DMS53 treated with DMSO at 0.1 percent for 48 hours (cell line): ENCODE data around the gene LGALS4.
"Not testable (repeated sequence)": the region's sequence is repeated elsewhere in the genome, so short reads cannot be mapped to it uniquely, and the experiment has no call there.

Source experiments
- DNase-seq: peaks from one replicate; lab custom pipeline; 2025; ENCODE audit not compliant: unreplicated experiment; lab: John Stamatoyannopoulos, UW

LGALS4 gene

DNA sequence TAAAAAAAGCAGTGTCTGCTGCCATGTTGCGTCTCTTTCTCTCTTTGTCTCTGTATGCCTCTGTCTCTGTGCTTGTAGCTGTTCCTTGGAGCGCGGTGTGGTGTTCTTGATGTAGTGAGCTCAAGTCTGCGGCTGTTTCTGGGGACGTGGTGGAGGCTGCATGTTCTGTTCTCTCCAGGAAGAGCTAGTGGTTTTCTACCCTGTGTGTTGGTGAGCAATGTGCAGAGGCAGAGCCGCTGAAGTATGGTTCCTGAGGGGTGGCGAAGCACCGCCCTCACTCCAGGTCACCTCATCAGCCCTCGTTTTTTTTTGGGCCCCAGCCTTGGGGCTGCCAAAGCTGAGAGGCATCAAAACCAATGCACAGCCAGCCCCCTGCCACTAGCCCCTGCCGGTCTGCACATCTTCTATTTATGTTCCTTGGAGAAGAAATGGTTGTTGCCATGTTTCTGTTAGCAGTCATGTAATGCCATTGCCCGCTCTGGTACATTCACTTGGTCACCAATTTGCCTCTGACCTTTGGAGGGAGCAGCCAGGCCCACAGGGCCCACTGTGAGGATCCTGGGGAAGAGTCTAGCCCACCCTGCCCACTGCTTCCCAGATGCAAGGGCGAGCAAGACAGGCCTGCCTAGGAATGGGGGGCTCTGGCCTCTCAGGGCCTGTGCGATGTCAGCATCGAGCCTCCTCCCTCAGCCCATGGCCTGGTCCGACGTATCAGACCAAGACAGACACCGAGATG lies 29.9 kb upstream of the LGALS4 start:
- no peak for DNase-seq

DNA sequence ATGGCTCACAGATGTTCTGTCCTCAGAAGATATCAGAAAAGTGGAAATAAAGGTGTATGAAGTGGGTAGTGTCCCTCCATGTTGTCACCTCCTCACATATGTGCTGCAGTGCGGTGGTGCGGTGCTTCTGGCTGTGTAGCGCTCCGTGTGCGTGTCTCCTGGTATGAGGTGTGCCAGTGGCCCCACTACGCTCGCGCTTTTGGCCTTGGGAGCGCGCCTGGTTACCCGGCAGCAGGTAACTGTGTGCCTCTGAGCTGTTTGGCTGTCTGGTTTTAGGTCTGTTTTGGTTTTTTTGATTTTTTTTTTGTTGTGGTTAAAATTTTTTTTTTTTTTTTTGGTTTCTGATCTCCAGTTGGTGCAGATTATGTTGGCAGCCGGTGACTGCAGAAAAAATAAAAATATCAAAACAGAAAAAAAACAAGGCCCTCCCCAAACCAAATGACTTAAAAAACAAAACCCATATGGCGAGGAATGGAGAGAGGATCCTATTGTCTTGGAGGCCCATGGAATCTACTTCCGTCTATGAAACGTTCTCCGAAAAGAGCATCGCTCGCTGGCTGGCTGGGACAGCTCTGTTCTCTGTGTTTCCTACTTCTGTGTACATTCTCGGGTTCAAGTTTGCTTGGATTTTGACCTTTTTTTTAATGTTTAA lies 29.2 kb upstream of the LGALS4 start:
- DNase-seq: no peak

DNA sequence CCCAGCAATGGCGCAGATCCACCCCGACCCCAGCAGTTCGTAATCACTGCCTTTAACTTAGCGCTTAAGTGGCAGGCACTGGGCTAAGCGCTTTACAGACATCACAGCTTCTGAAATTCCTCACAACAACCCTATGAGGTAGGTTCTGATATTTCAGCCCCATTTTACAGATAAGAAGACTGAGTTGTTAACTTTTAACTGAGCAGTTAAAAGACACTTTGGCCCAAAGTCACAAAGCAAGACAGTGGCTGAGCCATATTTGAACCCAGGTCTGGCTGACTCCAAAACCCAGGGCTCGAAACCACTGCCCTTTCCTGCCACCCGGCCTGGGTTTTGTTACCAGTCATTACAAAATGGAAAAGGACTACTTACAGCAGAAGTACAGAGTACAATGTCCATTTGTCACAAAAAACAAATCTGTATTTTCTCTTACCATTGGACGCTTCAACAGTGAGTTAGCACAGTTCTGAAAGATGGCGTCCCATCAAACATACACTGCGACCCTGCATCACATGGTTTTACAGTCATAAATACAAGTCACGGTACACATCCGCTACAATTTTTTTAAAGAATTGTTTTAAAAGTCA lies 28.5 kb upstream of the LGALS4 start:
- no peak for DNase-seq

DNA sequence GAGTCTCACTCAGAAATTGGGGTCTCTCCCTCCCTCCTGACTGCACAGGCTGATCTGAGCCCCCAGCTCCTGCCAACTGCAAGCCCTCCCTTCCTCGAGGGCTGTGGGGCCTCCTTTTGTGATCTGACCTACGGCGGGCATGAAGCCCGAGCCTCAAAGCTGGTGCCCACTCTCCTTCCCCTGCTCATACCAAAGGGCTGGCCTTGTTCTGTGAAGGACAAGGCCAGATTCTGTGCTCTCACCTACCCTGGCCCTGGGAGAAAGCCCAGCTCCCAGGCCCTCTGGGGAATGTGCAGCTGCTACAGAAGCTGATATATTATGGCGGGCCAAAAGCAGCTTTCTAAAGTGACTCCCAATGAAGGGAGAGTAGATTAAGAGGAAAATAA lies 27.8 kb upstream of the LGALS4 start:
- no peak for DNase-seq

DNA sequence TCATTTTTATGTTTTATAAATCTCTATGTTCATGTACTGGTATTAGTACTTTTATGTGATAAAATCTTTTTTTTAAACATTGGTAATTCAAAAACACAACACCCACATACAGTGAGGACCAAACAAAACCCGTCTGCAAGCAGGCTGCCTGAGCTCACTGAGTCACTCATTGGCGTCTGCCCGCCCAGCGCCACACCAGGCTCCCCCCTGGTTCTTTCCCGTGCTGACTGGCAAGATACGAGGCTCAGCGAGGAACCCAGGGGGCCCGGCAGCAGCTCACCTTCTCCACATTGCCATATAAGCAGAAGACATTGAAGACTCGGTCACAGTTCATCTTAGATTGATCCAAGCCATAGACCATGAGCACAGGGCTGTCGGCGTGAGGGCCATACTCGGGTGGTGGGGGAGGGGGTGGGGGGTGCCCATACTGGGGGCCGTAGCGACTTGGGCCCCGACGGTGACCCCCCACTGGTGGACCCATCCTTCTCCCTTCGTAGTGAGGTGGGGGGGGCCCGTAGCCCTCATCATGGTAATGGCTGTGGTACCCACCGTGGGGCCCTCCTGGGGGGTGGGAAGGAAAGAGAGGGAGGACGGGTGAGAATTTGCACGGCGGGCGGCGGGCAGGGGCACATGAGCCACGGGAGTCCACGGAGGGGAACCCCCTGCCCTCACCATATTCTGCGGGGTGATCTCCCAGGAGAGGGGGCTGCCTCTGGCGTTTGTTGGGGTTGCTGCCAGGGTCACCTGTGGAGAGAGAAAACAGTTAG lies 27.3 kb upstream of the LGALS4 start:
- DNase-seq: no peak

DNA sequence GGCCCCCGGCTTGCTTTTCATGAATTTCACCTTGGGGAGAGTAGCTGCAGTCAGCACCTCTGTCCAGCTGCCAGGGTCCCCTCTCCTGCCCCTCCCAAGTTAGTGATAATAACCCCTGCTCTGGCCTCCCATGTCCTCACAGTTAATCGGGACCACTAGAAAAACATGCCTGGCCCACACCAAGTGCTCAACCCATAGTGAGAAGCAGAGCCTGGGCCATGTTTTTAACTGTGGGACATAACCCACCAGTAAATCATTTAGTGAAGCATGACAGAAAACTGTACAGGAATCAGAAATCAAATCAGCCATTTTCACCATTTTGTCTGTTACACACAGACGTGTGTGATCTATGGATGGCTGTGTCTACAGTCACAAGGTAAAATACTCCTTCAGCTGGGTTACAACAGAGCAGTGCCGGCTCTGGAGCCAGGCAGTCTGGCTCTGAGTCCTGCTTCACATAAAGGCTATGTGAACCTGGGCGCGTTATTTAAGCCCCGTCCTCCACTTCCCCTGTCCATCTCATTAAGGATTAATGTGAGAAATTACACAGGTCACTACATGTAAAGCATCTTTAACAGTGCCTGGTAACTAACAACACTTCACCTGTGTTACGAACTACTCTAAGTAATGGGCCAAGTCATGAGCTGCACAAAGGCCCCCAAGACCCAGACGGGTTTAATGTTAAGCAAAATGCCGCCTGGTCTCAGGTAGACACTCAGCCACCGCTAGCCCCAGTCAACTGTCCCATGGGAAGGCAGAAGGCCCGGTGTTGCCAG lies 26.4 kb upstream of the LGALS4 start:
- peak; percentile 49 for DNase-seq

DNA sequence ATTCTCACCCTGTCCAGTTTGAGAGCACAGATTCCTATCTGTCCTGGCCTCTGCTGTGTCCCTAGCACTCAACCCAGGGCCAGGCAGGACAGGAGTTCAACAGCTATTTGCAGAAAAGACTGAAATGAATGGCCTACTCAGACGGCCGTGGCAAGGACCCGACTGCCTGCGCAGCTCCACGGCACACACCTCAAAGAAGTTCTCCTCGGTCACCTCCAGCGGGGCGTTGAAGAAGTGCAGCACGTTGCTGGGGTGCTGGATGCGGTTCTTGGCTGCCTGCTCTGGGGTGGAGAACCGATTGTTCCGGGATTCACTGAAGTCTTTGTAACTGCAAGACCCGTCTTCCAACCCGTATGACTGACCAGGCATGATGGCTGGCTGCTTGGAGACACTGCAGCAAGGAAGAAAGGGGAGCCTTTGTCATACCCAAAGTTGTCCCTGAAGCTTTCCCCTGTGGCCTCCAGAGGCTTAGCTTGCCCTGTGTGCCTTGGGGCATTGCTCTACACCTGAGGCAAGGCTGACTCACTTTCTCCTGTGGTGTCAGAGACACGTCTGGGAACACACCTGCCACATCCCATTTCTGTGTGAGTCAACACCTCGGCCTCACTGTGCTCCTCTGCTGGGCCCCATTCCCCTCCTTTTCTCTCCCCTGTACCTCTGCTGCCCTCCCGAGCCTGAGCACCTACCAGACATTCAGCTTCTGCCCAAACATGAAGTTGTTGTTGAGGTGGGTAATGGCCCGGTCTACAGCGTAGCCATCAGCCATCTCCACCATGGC lies 25.7 kb upstream of the LGALS4 start:
- DNase-seq: peak; percentile 97

DNA sequence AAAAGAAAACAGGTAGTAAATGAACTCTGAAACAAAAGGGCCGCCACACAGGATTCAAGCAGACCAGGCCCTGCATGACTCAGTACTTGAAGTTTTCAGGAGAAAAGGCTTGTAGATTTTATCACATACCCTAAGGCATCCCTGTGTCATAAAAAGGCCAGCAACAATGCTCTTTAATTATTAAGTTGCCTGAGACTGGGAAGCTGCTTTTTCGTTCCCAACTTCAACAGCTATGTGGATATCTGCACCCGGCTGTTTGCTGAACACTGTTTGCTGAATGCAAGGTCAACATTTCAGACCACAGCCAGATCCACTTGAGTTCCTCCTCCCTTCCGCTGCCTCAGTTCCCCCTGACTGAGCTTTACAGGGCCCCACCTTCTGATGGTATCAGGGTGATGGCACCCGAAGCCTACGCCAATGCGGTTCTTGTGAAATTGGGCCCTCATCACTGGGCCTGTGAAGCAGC lies 24.9 kb upstream of the LGALS4 start:
- DNase-seq: peak; percentile 83

DNA sequence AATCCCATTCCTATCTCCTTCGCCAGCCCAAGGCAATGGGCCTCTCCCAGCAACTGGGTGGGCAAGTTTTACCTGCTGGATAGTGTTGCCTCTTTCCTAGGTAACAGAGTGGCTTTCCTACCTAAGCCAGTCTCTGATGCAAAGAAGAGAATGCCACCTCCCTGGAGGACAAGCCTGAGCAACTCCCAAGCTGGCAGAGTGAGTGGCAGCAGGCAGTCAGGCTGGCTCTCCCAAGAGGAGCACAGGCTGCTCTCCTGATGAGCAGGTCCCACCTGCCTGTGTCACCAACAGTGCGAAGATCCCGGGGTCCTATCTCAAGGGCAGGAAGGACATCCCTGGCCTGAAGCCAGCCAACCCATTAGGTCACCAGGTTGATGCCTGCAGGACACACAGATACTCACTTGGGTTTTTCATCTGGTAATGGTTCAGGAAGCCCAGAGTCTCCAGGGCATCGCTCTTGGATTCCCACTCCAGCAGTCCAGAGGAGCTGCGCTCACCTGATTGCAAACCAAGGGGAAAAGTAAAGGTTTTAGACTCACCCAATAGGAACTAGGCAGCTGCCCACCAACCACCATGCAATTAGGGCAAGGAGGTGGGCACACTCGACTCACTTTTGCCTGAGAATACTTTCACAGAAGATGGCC lies 24.4 kb upstream of the LGALS4 start:
- DNase-seq: no peak

DNA sequence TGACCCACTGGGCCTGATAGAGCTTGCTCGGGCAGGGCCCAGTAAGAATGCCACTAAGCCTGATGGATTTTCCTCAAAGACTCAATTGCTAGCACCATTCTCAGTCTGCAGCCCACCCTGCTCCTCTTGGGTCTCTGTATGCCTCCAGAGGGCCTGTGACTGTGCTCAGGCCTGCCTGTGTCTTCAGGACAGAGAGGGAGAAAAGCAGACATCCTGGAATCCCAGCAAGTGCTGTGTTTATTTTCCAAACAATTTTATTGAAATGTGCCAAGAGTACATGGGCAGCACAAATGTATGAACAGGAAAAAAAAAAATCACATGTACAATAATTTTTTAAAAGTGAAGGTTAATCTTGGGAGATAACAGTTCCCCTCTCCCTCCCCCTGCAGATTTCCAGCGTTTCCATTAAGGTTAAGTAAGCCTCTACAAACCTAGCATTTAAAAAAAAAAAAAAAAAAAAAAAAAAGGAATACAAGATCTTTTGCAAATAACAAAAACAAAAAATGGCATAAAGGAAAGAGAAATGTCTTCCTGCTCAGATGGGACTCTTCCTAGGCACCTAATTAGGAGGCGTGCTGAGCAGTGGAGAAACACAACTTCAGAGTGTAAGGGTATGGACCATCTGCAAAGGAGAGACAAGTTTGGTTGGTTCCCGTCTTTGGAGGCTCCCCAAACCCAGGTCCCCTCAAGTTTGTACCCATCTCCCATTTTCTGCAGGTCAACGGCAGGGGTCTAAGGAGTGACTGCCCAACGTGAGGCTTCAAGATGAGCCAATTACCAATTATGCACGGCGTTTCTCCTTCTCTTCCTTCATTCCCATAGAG lies 23.6 kb upstream of the LGALS4 start:
- DNase-seq: no peak

DNA sequence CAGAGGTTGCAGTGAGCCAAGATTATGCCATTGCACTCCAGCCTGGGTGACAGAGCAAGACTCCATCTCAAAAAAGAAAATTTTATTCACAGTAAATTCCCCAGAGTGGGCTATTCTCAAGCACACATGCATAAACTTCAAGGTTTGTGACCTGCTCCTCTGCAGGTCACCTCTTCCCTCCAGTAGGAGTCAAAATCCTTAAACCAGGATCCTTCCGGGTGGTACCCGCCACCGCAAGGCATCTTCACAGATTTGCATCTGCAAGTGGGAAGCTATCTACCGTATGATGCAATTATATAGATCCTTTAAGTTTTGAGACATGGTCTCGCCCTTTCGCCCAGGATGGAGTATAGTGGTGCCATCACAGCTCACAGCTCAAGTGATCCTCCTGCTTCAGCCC lies 21.8 kb upstream of the LGALS4 start:
- DNase-seq: no peak

DNA sequence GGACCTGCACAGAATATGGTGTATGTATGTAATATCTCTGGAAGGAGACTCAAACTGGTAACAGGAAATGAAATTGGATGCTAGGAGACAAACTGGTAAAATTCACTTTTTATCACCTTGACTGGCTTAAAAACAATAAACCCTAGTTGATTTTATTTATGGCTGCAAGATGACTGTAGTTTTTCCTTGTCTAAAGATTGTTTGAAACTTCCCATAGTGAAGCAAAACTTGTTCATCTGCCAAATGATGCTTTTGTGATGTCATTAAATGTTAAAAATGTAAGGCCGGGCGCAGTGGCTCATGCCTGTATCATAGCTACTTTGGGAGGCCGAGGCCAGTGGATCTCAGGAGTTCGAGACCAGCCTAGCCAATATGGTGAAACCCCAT lies 21.4 kb upstream of the LGALS4 start:
- DNase-seq: no peak

DNA sequence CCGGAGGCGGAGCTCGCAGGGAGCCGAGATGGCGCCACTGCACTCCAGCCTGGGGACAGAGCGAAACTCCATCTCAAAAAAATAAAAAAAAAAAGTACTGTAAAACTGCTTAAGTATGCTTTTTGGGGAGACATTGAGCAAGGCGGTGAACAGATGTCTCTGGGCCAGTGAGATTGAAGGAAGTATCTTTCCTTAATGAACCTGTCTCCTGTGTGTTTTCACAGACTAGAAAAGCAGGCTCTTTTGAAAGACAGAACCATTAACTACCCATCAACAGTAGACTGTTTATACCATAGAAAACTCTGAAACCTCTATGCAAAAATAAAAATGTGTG lies 20.3 kb upstream of the LGALS4 start:
- no peak for DNase-seq

DNA sequence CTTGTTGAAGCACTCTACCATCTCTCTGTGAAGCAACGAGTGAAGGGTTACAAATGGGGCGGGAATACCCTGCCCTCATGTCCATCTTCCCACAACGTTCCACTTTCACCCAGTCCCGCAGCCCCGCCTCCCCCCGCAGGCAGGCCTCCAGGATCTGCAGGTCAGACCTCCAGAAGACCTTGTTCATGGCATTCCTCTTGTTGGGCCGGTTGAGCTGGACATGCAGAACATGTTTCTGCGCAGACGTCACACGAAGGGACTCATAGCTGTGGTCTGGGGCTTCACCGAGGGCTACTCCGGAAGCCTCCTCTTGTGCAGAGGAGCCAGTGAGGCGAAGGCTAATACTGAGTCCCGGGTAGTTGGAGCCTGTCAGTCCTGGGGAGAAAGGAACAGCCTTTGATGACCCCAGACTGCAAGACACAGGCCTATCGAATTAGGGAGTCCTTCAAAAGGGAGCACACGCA lies 18.4 kb upstream of the LGALS4 start:
- DNase-seq: peak; percentile 84

DNA sequence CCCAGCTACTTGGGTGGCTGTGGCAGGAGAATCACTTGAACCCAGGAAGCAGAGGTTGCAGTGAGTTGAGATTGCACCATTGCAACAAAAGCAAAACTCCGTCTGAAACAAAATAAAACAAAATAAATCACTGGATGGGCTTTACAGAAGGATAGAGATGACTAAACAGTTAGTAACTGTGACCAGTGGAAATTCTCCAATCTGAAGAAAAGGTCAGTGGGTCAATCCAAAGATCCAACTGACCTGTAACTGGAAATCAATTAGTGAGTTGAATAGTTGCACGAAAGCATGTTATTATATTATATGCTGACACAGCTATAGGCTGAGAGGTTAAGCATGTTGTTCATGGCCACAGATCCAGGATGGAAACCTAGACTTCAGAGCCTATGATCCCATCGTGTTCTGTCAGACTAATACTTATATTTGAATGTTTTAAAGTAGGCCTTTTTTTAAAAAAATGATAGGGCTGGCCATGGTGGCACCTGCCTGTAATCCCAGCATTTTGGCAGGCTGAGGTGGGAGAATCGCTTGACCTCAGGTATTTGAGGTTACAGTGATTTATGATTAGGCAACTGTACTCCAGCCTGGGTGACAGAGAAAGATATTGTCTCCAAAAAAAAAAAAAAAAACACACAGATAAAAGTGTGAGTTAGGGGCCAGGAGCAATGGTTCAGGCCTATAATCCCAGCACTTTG lies 17.4 kb upstream of the LGALS4 start:
- no peak for DNase-seq

DNA sequence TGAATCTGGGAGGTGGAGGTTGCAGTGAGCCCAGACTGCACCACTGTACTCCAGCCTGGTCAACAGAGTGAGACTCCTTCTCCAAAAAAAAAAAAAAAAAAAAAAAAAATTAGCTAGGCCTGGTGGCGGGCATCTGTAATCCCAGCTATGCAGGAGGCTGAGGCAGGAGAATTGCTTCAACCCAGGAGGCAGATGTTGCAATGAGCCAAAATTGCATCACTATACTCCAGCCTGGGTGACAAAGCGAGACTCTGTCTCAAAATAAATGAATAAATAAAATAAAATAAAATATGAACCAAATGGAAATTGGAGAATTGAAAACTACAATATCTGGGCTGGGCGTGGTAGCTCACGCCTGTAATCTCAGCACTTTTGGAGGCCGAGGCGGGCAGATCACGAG lies 16.5 kb upstream of the LGALS4 start:
- not testable (repeated sequence) for DNase-seq

DNA sequence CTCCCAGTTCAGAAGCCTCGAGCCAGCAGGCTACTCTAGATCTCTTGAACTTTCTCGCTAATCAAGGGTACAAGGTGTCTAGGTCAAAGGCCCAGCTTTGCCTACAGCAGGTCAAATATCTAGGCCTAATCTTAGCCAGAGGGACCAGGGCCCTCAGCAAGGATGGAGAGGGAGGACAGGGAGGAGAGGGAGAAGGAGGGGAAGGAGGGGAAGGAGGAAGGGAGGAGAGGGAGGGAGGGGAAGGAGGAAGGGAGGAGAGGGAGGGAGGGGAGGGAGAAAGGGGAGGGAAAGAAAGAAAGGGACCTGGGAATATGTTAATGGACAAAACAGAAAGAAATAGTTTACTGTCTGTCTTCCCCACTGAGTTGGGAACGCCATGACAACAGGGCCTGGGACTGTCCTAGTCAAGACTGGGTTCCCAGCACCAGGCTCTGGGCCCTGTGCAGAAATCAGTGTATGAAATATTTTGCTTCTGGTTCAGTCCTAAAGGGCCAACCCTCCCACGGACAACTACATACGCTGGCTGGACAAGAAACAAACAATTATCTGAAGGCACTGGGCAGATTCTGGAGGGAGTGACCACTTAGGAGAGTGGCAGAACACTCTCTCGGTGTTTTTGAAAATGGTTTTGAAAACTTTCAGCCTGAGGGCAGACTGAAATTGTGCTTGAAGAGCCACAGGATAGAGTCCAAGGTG lies 14.3 kb upstream of the LGALS4 start:
- no peak for DNase-seq

DNA sequence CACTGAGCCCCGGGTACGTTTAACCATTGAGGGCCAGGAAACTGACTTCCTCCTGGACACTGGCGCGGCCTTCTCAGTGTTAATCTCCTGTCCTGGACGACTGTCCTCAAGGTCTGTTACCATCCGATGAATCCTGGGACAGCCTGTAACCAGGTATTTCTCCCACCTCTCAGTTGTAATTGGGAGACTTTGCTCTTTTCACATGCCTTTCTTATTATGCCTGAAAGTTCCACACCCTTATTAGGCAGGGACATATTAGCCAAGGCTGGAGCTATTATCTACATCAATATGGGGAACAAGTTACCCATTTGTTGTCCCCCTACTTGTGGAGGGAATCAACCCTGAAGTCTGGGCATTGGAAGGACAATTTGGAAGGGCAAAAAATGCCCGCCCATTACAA lies 13.2 kb upstream of the LGALS4 start:
- DNase-seq: not testable (repeated sequence)
